ENCODE data around the gene NSUN4. TPM values are rescaled to one million over a fixed set of nuclear protein-coding genes. Genes with fewer than 3 reads are reported as not detected.

The NSUN4 gene
- total and polyA plus RNA-seq, 2 of the 13 experiments (the other 11 are each of a cell fraction or from before 2014, with no cell fraction given): 21.5 to 23.5 TPM

DNA sequence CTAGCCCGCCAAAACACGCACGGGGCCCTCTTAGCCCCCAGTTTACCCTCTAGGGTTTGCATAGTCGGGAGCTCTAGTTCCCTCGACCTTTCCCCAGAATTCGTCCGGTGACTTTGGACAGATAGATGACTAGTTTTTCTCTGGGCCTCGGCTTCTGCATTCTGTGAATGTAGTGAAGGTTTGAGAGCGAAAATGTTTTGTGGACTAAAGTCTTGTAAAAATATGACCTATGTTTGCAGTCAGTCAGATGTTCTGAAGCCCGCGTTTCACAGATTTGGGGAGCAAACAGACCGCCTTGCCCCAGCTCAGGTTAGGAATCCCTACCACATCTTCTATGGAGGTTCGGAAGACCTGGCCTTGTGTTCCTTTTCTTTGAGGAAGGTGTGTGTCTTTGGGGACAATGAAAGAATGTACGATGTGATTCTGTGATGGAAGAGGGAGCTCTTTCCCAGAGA, 36.7 kb upstream of the NSUN4 start (continued):
- TF ChIP-seq, protein P1, sequence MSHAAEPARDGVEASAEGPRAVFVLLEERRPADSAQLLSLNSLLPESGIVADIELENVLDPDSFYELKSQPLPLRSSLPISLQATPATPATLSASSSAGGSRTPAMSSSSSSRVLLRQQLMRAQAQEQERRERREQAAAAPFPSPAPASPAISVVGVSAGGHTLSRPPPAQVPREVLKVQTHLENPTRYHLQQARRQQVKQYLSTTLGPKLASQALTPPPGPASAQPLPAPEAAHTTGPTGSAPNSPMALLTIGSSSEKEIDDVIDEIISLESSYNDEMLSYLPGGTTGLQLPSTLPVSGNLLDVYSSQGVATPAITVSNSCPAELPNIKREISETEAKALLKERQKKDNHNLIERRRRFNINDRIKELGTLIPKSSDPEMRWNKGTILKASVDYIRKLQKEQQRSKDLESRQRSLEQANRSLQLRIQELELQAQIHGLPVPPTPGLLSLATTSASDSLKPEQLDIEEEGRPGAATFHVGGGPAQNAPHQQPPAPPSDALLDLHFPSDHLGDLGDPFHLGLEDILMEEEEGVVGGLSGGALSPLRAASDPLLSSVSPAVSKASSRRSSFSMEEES (CRISPR knock-in tag; IDR thresholded peaks at IDR 0.05): no peak
- no peak for TF ChIP-seq ZSCAN30 (CRISPR knock-in tag; IDR thresholded peaks at IDR 0.05)
- no peak for TF ChIP-seq SAFB2 (CRISPR knock-in tag; IDR thresholded peaks at IDR 0.05; ENCODE audit: borderline replicate concordance, low read depth)
- TF ChIP-seq SIN3A (IDR thresholded peaks at IDR 0.05; ENCODE audit: borderline replicate concordance, low read depth, low read length): 0 out of 2 replicates have a peak, but pooled peaks have one; percentile 11
- TF ChIP-seq IKZF5 (CRISPR knock-in tag; IDR thresholded peaks at IDR 0.05): 0 out of 2 replicates have a peak, but pooled peaks have one; percentile 7
- 0 out of 2 replicates have a peak, but pooled peaks have one; percentile 1 for TF ChIP-seq GATA4 (IDR thresholded peaks at IDR 0.05; ENCODE audit: borderline replicate concordance, low read depth)
- no peak for TF ChIP-seq ZNF839 (CRISPR knock-in tag; IDR thresholded peaks at IDR 0.05; ENCODE audit: borderline replicate concordance)
- 0 out of 2 replicates have a peak, but pooled peaks have one; percentile 21 for TF ChIP-seq AFF4 (CRISPR knock-in tag; IDR thresholded peaks at IDR 0.05)
- no peak for TF ChIP-seq ZNF724P (CRISPR knock-in tag; IDR thresholded peaks at IDR 0.05; ENCODE audit: borderline replicate concordance)
- 0 out of 2 replicates have a peak, but pooled peaks have one; percentile 21 for TF ChIP-seq ZNF441 (CRISPR knock-in tag; IDR thresholded peaks at IDR 0.05; ENCODE audit: borderline replicate concordance)
- 0 out of 2 replicates have a peak, but pooled peaks have one; percentile 1 for TF ChIP-seq FOXA3 (CRISPR knock-in tag; IDR thresholded peaks at IDR 0.05)
- 0 out of 2 replicates have a peak, but pooled peaks have one; percentile 47 for TF ChIP-seq SP140L (CRISPR knock-in tag; IDR thresholded peaks at IDR 0.05; ENCODE audit: borderline replicate concordance)

Data from HepG2 (cell line).